ENCODE measurements around the gene MOSPD3.

Gene MOSPD3

DNA sequence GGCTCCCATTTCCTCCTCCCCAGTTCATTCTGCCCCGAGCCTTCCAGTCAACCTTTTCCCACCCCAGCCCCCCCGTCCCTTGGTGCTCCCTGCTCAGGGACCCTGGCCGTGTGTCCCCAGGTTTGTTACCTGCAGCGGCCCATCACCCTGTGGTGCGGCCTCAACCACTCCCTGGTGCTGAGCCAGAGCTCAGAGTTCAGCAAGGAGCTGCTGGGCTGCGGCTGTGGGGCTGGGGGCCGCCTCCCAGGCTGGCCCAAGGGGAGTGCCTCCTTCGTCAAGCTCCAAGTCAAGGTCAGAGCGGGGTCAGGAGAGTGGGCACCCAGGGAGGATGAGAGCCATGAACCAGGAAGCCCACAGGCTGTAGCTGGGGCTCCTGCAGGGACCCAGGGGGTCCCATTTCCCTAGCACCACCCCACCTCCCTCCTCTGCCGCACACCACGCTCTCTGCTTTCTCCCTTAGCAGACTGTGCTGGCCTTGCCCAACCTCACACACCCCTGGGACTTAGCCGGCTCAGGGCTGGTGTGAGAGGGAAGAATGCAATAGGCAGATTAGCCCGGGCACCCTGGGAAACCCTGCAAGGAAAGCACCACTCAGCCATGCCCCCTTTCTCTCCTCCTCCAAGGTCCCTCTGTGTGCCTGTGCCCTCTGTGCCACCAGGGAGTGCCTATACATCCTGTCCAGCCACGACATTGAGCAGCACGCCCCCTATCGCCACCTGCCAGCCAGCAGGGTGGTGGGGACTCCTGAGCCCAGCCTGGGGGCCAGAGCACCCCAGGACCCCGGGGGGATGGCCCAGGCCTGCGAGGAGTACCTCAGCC is 12.2 kb upstream of the MOSPD3 start:
- H3K9me3 ChIP-seq (ENCODE audit: insufficient read depth, low read depth, low read length) = no peaks in the 10 kb centered on the region
- H3K4me3 ChIP-seq (ENCODE audit: low read length) = no peak overlapping the region
- peaks cover 3% of the 10 kb centered on the region; the same call in 1 of the 2 replicates for H3K27me3 ChIP-seq (ENCODE audit: insufficient read depth, low read length)
- H3K4me1 ChIP-seq (ENCODE audit: insufficient read depth, low read length) = peaks cover 11% of the 10 kb centered on the region
- no peak overlapping the region for H3K27ac ChIP-seq (ENCODE audit: low read depth, low read length)
- H3K36me3 ChIP-seq (ENCODE audit: insufficient read depth, low read length) = peaks cover 7% of the 10 kb centered on the region; the same call in 1 of the 2 replicates
- WGBS = 82% methylated on average over 18 of the region's 18 CpGs
- no peak overlapping the region for H3K9ac ChIP-seq (ENCODE audit: low read depth, low read length)

DNA sequence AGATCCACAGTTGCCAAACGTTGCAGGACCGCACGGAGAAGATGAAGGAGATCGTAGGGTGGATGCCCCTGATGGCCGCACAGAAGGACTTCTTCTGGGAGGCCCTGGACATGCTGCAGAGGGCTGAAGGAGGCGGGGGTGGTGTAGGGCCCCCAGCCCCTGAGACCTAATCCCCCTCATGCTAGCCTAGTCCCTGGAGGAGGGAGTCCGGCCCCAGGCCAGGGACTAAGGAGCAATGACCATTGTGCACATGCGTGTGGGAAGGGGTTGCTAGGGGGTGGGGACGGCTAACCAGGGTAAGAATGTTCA is 11.7 kb upstream of the MOSPD3 start:
- WGBS = 88% methylated on average over 9 of the region's 9 CpGs
- H3K27ac ChIP-seq (ENCODE audit: low read depth, low read length) = no peak overlapping the region
- no peak overlapping the region for H3K9ac ChIP-seq (ENCODE audit: low read depth, low read length)
- H3K4me1 ChIP-seq (ENCODE audit: insufficient read depth, low read length) = peaks cover 11% of the 10 kb centered on the region
- H3K36me3 ChIP-seq (ENCODE audit: insufficient read depth, low read length) = peaks cover 7% of the 10 kb centered on the region; the same call in 1 of the 2 replicates
- H3K4me3 ChIP-seq (ENCODE audit: low read length) = no peak overlapping the region
- H3K9me3 ChIP-seq (ENCODE audit: insufficient read depth, low read depth, low read length) = no peaks in the 10 kb centered on the region
- H3K27me3 ChIP-seq (ENCODE audit: insufficient read depth, low read length) = peaks cover 9% of the 10 kb centered on the region

- H3K9ac ChIP-seq (ENCODE audit: low read depth, low read length) = peak overlapping the region; percentile 73
These were observed 9.2 kb upstream of the MOSPD3 start for GRCh38 chr7:100602889-100603725.

GRCh38 chr7:100603726-100604027 is 8.7 kb upstream of the MOSPD3 start:
- Histone ChIP-seq H3K4me1 (ENCODE audit: insufficient read depth, low read length) (peaks cover 16% of the 10 kb centered on the region), H3K4me3 (ENCODE audit: low read length) (peak overlapping the region; percentile 64), H3K9me3 (ENCODE audit: insufficient read depth, low read depth, low read length) (no peaks in the 10 kb centered on the region), H3K27ac (ENCODE audit: low read depth, low read length) (peak overlapping the region; percentile 69), H3K36me3 (ENCODE audit: insufficient read depth, low read length) (peaks cover 6% of the 10 kb centered on the region; the same call in 1 of the 2 replicates), H3K9ac (ENCODE audit: low read depth, low read length) (peak overlapping the region; percentile 39), H3K27me3 (ENCODE audit: insufficient read depth, low read length) (peaks cover 18% of the 10 kb centered on the region)
- WGBS = 6% methylated on average over 10 of the region's 10 CpGs

More at GRCh38 chr7:100602889-100603725, 9.2 kb upstream of the MOSPD3 start:
- peaks cover 16% of the 10 kb centered on the region for H3K4me1 ChIP-seq (ENCODE audit: insufficient read depth, low read length)
- H3K4me3 ChIP-seq (ENCODE audit: low read length) = peak overlapping the region; percentile 64
- WGBS = 18% methylated on average over 15 of the region's 21 CpGs
- H3K9me3 ChIP-seq (ENCODE audit: insufficient read depth, low read depth, low read length) = no peaks in the 10 kb centered on the region
- H3K27me3 ChIP-seq (ENCODE audit: insufficient read depth, low read length) = peaks cover 18% of the 10 kb centered on the region
- H3K27ac ChIP-seq (ENCODE audit: low read depth, low read length) = peak overlapping the region; percentile 69
- H3K36me3 ChIP-seq (ENCODE audit: insufficient read depth, low read length) = peaks cover 6% of the 10 kb centered on the region; the same call in 1 of the 2 replicates

DNA sequence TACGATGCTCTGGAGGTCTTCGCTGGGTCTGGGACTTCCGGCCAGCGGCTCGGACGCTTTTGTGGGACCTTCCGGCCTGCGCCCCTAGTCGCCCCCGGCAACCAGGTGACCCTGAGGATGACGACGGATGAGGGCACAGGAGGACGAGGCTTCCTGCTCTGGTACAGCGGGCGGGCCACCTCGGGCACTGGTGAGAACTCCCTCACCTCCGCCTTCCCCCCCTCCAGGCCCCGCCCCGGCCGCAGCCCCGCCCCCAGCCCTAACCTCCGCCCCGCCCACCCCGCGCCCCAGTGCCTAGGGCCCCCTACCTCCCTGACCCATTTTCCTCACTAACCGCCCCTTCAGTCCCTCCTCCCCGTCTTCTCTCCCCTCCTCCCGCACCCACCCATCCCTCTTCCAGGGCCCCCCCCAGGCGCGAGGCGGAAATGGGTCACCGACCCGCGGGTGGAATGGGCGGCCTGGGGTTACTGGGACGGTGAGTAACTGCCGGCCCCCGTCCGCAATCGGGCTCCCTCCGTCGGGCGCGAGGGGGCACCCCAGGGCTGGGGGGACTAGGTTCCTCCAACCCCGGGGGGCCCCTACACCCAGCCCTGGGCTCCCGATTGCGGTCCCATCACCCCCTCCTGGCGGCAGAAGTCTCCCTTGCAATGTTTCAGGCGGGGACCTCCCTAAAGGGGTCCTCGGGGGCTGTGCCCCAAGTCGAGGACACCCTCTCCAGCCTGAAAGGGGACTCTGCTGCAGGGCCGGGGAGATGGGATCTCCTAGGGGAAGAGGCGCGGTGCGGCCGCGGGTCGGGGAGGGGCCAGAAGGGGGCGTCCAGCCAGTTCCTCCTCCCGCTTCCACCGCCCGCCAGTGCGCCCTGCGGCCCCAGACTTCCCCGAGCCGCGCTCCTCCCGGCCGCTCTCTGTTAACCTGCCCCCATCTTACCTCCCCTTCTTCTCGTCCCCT is 8.0 kb upstream of the MOSPD3 start:
- no peaks in the 10 kb centered on the region for H3K9me3 ChIP-seq (ENCODE audit: insufficient read depth, low read depth, low read length)
- peaks cover 18% of the 10 kb centered on the region for H3K27me3 ChIP-seq (ENCODE audit: insufficient read depth, low read length)
- peak overlapping the region; percentile 67 for H3K9ac ChIP-seq (ENCODE audit: low read depth, low read length)
- peak overlapping the region; percentile 64 for H3K4me3 ChIP-seq (ENCODE audit: low read length)
- H3K4me1 ChIP-seq (ENCODE audit: insufficient read depth, low read length) = peaks cover 16% of the 10 kb centered on the region
- H3K27ac ChIP-seq (ENCODE audit: low read depth, low read length) = peak overlapping the region; percentile 69
- WGBS = under 1% methylated on average over 62 of the region's 70 CpGs
- H3K36me3 ChIP-seq (ENCODE audit: insufficient read depth, low read length) = peaks cover 6% of the 10 kb centered on the region; the same call in 1 of the 2 replicates

GRCh38 chr7:100604976-100605911 is 7.1 kb upstream of the MOSPD3 start:
- WGBS = 1% methylated on average over 68 of the region's 68 CpGs
- Histone ChIP-seq H3K4me1 (ENCODE audit: insufficient read depth, low read length) (peaks cover 16% of the 10 kb centered on the region), H3K36me3 (ENCODE audit: insufficient read depth, low read length) (peaks cover 6% of the 10 kb centered on the region; the same call in 1 of the 2 replicates), H3K9me3 (ENCODE audit: insufficient read depth, low read depth, low read length) (no peaks in the 10 kb centered on the region), H3K4me3 (ENCODE audit: low read length) (peak overlapping the region; percentile 64), H3K27me3 (ENCODE audit: insufficient read depth, low read length) (peaks cover 18% of the 10 kb centered on the region), H3K27ac (ENCODE audit: low read depth, low read length) (no peak overlapping the region), H3K9ac (ENCODE audit: low read depth, low read length) (peak overlapping the region; percentile 2; the same call in 1 of the 2 replicates)

DNA sequence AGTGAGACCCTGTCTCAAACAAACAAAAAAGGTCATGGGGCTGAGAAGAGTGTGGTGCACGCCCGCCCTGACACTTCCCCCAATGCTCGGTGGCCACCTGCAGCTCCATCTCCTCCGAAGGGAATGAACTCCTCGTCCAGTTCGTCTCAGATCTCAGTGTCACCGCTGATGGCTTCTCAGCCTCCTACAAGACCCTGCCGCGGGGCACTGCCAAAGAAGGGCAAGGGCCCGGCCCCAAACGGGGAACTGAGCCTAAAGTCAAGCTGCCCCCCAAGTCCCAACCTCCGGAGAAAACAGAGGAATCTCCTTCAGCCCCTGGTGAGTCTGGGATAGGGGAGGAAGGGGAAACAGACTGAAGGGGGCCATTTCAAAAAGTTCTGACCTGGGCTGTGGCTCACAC is 6.0 kb upstream of the MOSPD3 start:
- H3K27me3 ChIP-seq (ENCODE audit: insufficient read depth, low read length) = peaks cover 18% of the 10 kb centered on the region
- 81% methylated on average over 12 of the region's 12 CpGs for WGBS
- H3K4me3 ChIP-seq (ENCODE audit: low read length) = peak overlapping the region; percentile 64; the same call in 1 of the 2 replicates
- no peak overlapping the region for H3K9ac ChIP-seq (ENCODE audit: low read depth, low read length)
- no peaks in the 10 kb centered on the region for H3K9me3 ChIP-seq (ENCODE audit: insufficient read depth, low read depth, low read length)
- H3K36me3 ChIP-seq (ENCODE audit: insufficient read depth, low read length) = peaks cover 6% of the 10 kb centered on the region; the same call in 1 of the 2 replicates
- peaks cover 12% of the 10 kb centered on the region for H3K4me1 ChIP-seq (ENCODE audit: insufficient read depth, low read length)
- H3K27ac ChIP-seq (ENCODE audit: low read depth, low read length) = no peak overlapping the region

DNA sequence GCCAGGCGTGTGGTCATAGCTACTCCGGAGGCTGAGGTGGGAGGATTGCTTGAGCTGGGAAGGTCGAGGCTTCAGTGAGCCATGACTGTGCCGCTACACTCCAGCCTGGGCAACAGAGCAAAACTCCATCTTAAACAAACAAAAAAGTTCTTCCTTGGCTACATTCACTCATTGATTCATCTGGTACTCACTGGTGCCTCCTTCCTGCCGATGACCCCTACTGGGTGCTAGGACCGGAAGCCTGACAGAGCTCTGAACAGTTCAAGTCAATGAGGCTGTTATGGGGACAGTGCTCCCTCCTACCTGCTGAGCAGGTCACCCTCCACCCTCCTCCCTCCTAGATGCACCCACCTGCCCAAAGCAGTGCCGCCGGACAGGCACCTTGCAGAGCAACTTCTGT is 5.2 kb upstream of the MOSPD3 start:
- H3K9me3 ChIP-seq (ENCODE audit: insufficient read depth, low read depth, low read length) = no peaks in the 10 kb centered on the region
- H3K27me3 ChIP-seq (ENCODE audit: insufficient read depth, low read length) = peaks cover 18% of the 10 kb centered on the region
- peaks cover 6% of the 10 kb centered on the region; the same call in 1 of the 2 replicates for H3K36me3 ChIP-seq (ENCODE audit: insufficient read depth, low read length)
- H3K9ac ChIP-seq (ENCODE audit: low read depth, low read length) = no peak overlapping the region
- WGBS = 95% methylated on average over 8 of the region's 8 CpGs
- no peak overlapping the region for H3K4me3 ChIP-seq (ENCODE audit: low read length)
- H3K27ac ChIP-seq (ENCODE audit: low read depth, low read length) = no peak overlapping the region
- peaks cover 9% of the 10 kb centered on the region for H3K4me1 ChIP-seq (ENCODE audit: insufficient read depth, low read length)

DNA sequence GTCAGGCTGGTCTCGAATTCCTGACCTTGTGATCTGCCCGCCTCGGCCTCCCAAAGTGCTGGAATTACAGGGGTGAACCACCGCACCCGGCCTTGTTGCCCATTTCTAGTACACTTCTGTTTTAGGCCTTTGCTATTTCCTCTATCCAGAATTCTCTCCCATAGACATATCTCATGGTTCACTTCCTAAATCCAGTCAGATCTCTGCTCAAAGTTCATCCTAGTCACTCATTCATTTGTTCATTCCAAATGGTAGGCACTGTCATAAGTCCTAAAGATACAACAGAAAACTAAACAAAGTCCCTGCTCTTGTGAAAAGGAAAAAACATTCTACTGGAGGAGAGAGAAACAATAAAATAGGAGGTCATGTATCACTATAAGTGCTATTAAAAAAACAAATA is 2.4 kb upstream of the MOSPD3 start:
- Histone ChIP-seq H3K27ac (ENCODE audit: low read depth, low read length) (no peak overlapping the region), H3K4me1 (ENCODE audit: insufficient read depth, low read length) (0 out of 2 replicates have a peak, but pooled peaks cover 5% of the 10 kb centered on the region), H3K9ac (ENCODE audit: low read depth, low read length) (no peak overlapping the region), H3K36me3 (ENCODE audit: insufficient read depth, low read length) (peaks cover 6% of the 10 kb centered on the region; the same call in 1 of the 2 replicates), H3K9me3 (ENCODE audit: insufficient read depth, low read depth, low read length) (no peaks in the 10 kb centered on the region), H3K4me3 (ENCODE audit: low read length) (no peak overlapping the region), H3K27me3 (ENCODE audit: insufficient read depth, low read length) (peaks cover 17% of the 10 kb centered on the region)
- WGBS = 97% methylated on average over 5 of the region's 5 CpGs

All from HUES64 (cell line).